ENCODE data around the gene RSL24D1.

DNA sequence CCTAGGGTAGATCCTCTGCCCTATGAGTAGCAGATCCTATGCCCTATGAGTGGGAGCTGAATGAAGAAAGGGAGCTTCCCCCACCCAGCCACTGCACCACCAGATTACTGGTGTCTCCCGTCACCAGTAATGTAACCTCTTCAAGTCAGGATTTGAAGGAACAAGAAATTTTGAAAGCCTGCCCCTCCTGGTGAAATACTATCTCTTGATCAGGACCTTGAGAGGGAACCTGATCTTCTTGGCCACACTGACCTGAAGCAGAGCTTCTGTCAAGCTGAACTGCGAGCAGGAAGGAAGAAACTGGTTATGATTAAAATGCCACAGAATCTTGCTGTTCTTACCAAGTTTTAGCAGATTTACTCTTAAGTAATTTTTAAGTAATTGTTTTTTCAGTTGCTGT lies 62.8 kb downstream of the RSL24D1 start:
- no peak for TF ChIP-seq JUN (CRISPR knock-in tag; IDR thresholded peaks at IDR 0.05)
- no peak for TF ChIP-seq CREM (CRISPR knock-in tag; IDR thresholded peaks at IDR 0.05)
- TF ChIP-seq, protein P1, sequence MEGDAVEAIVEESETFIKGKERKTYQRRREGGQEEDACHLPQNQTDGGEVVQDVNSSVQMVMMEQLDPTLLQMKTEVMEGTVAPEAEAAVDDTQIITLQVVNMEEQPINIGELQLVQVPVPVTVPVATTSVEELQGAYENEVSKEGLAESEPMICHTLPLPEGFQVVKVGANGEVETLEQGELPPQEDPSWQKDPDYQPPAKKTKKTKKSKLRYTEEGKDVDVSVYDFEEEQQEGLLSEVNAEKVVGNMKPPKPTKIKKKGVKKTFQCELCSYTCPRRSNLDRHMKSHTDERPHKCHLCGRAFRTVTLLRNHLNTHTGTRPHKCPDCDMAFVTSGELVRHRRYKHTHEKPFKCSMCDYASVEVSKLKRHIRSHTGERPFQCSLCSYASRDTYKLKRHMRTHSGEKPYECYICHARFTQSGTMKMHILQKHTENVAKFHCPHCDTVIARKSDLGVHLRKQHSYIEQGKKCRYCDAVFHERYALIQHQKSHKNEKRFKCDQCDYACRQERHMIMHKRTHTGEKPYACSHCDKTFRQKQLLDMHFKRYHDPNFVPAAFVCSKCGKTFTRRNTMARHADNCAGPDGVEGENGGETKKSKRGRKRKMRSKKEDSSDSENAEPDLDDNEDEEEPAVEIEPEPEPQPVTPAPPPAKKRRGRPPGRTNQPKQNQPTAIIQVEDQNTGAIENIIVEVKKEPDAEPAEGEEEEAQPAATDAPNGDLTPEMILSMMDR (IDR thresholded peaks at IDR 0.05) = no peak
- TF ChIP-seq, protein P2, sequence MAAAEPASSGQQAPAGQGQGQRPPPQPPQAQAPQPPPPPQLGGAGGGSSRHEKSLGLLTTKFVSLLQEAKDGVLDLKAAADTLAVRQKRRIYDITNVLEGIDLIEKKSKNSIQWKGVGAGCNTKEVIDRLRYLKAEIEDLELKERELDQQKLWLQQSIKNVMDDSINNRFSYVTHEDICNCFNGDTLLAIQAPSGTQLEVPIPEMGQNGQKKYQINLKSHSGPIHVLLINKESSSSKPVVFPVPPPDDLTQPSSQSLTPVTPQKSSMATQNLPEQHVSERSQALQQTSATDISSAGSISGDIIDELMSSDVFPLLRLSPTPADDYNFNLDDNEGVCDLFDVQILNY (CRISPR knock-in tag; IDR thresholded peaks at IDR 0.05) = no peak
- TF ChIP-seq ZNF396 (CRISPR knock-in tag; IDR thresholded peaks at IDR 0.05; ENCODE audit: borderline replicate concordance) = no peak
- TF ChIP-seq ZNF671 (CRISPR knock-in tag; IDR thresholded peaks at IDR 0.05) = no peak
- no peak for TF ChIP-seq MYBL2 (CRISPR knock-in tag; IDR thresholded peaks at IDR 0.05)
- TF ChIP-seq NFE2L1 (CRISPR knock-in tag; IDR thresholded peaks at IDR 0.05) = no peak
- no peak for TF ChIP-seq NR2C2 (CRISPR knock-in tag; IDR thresholded peaks at IDR 0.05)
- TF ChIP-seq, protein P3, sequence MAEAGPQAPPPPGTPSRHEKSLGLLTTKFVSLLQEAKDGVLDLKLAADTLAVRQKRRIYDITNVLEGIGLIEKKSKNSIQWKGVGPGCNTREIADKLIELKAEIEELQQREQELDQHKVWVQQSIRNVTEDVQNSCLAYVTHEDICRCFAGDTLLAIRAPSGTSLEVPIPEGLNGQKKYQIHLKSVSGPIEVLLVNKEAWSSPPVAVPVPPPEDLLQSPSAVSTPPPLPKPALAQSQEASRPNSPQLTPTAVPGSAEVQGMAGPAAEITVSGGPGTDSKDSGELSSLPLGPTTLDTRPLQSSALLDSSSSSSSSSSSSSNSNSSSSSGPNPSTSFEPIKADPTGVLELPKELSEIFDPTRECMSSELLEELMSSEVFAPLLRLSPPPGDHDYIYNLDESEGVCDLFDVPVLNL (CRISPR knock-in tag; IDR thresholded peaks at IDR 0.05; ENCODE audit: borderline replicate concordance, low read depth) = no peak
- TF ChIP-seq CREB1 (CRISPR knock-in tag; IDR thresholded peaks at IDR 0.05) = no peak

Measured in WTC11 (cell line).